IPS-NIHi7 (cell line): ENCODE data around the gene PANX1.
"Not testable (repeated sequence)": the region's sequence is repeated elsewhere in the genome, so short reads cannot be mapped to it uniquely, and the experiment has no call there.

ENCODE experiments used
- DNase-seq: peaks from one replicate; pipeline ENCODE4 v3.0.0; 2012; ENCODE audit warnings: mixed read lengths; ENCODE audit errors: extremely low spot score

PANX1 gene, protein sequence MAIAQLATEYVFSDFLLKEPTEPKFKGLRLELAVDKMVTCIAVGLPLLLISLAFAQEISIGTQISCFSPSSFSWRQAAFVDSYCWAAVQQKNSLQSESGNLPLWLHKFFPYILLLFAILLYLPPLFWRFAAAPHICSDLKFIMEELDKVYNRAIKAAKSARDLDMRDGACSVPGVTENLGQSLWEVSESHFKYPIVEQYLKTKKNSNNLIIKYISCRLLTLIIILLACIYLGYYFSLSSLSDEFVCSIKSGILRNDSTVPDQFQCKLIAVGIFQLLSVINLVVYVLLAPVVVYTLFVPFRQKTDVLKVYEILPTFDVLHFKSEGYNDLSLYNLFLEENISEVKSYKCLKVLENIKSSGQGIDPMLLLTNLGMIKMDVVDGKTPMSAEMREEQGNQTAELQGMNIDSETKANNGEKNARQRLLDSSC

DNA sequence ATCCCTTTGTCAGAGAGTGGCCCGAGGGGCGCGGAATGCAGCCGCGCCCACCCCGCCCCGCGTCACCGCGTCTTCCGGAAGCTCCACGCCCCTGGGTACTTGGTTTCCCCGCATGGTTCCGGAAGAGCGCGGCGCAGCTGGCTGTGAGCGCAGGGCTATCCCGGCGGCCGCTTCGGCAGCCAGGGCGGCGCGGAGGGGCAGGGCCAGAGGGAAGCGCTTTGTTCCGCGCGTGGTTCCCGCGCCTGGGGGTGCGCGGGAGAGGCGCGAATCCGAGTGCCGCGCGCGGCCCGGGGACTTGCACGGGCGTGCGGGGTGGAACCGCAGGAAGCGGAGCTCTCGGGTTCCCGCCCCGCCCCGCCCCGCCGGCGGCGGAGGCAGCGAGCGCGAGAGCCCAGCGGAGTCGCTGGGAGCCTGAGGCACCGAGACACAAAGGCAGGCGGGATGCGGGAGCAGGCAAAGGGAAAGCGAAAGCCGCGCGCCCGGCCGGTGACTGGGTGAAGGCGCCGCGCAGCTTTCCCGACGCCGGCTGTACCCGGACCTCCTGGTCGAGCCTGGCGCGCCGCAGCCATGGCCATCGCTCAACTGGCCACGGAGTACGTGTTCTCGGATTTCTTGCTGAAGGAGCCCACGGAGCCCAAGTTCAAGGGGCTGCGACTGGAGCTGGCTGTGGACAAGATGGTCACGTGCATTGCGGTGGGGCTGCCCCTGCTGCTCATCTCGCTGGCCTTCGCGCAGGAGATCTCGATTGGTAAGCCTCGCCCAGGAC is at the start of gene PANX1:
Gene PANX1 (plus strand): TSS at position 96 of the 766 bp plus-strand sequence. CDS start 472 bp downstream, at position 568.
- DNase-seq: peak; percentile 84

DNA sequence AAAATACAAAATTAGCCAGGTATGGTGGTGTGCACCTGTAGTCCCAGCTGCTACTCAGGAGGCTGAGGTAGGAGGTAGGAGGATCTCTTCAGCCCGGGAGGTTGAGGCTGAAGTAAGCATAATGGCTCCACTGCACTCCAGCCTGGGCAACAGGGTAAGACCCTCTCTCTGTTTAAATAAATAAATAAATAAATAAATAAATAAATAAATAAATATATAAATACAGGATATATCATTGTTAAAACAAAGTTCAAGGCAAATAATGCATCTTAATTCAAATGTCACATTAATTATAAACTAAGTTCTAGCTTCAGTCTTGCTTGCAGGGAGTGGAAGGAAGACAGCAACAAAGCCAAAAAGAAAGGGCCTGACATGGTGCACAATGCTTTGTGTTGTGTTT is 44.5 kb upstream of the PANX1 start:
- no peak for DNase-seq

DNA sequence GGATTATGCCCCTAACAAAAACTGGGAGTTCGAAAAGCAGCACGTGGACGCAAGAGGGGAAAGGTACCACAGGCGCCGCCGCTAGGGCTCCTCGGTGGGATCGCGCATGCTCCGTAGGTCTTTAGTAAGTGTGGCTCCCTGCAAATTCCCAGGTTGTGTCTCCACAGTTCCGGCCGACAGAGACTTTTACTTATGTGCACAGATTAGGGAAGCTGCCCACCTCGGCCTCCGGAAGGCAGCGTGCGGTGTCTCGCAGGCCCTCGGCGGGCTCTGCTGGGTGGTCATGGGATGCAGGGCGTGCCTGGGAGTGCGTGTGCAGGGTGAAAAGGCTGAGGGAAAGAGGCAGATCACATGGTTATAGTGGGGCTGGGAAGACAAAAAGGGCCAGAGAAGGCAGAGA is 39.7 kb upstream of the PANX1 start:
- DNase-seq: no peak

DNA sequence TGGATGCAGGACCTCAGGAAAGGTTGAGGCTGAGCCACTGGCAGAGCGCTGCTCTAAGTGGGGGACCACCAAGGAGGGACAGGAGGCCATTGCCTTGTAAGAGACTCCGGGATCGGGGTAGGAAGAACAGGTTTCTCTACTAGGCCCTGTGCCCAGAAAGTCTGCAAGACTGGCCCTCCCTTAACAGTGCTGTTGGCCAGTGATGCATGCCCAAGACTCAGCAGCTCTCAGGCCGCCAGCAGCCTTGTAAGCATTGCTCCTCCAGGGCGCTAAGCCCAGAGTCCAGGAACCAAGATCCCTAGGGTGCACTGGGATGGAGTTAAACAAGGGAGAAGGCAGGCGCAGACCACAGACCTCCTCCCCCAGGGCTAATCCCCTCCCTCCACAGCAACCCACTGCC is 39.3 kb upstream of the PANX1 start:
- no peak for DNase-seq

DNA sequence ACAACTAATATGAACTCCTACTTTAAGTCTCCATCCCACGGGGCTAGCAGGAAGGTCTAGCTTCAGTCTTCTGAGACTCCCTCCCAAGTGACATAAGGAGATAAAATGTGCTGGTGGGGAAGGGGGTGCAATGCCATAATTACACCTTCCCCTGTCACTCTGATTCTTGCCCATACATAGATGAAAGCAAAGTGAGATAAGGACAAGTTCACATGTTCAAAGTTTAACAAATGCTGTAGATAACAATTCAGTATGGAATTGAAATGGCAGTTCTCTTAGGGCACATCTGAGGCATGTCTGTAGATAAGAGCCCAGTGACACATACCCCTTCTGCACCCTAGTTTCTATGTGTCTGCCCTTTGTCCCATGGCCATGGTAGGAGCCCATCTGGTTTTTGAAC is 38.2 kb upstream of the PANX1 start:
- DNase-seq: no peak

DNA sequence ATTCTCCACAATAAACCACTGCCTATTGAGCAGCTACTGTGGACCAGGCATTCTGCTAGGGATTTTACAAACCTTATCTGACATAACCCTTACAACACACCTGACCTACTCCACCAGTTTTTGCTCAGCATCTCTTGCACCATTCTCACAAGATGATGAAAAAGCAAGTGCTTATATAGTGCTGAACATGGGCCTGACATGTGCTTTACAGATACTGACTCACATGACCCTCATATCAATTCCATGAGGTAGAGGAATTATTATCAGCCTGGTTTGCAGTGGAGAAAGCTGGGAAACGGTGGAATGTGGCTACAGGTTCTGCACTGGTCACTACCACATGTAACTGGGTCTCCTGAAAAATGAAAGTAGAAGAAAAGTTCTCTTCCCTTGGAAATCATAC is 37.5 kb upstream of the PANX1 start:
- DNase-seq: no peak

DNA sequence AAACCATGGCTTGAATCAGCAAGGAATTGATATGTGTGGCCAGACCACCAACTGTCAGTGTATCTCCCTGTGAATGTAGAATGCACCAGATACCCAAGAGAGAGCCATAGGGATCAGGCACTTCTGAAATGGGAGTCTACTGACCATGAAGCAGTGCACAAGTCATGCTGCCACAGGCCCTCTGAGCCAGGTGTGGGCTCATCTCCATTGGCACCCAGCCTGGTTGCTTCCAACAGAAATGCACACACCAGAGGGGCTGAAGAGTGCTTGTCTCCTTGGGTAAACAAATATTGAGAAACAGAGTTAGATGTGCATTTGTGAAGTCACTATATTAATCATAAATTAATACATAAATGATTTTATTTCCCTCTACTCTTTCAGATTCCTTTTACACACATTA is 28.4 kb upstream of the PANX1 start:
- no peak for DNase-seq

DNA sequence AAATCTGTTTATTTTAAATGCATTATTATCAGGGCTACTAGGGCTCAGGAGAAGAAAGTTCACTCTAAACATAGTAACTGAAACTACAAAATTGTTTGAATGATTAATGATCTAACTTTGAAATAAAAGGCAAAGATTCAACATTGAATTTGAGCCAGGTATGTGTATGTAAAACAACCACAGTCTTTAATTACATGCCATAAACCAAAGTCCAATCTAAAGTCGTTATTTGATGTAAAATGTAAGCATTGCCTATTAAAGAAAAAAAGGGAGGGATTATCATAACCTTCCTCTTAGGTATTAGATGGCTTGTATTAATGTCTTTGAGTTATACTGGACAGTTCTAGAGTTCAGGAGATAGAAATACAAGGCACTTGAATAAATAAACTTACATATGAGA is 25.2 kb upstream of the PANX1 start:
- no peak for DNase-seq

DNA sequence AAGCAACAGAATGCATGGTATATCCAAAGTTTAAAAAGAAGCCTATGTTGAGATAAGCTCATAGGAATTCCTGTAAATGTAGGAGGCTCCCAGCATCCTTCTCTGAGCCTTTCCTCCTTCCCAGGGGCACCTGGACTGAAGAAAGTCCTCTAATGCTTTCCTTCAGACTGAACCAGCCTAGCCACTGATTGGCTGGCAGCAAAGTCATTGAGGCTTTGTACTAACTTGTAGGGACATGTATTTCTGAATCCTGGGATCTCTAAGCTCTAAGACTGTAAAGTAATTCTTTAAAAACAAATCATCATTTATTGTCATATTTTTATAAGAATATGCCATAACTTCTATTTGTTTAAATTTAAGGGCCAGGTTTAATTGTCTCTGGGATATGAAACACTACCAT is 23.9 kb upstream of the PANX1 start:
- no peak for DNase-seq

DNA sequence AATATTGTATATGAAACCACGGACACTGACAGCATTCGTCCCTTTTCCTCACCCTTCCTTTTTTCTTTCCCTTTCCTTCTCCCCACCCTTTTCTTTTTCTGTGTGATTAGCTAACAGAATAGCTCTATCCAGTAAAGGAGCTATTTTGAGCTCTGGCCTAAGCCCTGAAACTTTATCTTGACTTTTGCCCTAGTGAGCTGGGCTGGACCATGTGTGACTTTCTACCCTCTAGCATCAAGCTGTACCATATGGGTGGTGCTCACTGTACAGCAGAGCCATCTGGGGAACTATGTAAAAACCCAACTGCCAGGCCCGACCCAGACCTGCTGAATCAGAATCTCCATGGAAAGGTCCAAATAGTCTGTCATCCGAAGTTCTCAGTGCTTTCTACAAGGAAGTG is 21.9 kb upstream of the PANX1 start:
- DNase-seq: no peak

DNA sequence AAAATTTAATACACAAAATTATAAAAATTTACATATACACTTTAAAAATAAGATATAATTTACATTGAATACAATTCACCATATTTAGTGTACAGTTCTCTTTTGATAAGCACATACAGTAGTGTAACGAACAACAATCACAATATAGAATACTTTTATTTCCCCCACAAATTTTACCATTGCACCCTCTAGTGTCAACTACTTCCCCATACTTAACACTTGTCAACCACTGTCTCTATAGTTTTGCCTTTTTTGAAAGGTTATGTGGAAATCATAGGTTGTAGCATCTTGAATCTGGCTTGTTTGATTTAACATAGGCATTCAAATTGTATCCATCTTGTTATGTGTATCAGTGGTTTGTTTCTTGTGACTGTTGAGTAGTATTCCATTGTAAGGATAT is 21.3 kb upstream of the PANX1 start:
- DNase-seq: no peak

DNA sequence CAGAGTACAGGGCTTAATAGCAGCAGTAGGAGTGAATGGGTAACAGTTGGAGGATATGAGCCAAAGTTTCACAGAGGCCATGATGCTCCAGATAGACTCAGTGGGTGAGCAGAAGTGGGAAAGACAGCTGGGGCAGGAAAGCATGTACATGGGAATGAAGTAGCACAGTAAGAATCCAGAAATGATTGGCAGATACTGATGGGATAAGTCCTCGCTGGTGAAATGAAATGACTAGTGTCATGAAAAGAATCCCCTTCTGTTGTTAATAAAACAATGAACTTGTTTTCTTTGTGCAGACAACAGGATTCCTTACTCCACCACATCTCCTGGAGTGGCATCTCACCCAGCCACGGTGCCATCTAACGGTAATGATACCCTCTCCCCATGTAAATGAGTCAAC is 17.4 kb upstream of the PANX1 start:
- no peak for DNase-seq

DNA sequence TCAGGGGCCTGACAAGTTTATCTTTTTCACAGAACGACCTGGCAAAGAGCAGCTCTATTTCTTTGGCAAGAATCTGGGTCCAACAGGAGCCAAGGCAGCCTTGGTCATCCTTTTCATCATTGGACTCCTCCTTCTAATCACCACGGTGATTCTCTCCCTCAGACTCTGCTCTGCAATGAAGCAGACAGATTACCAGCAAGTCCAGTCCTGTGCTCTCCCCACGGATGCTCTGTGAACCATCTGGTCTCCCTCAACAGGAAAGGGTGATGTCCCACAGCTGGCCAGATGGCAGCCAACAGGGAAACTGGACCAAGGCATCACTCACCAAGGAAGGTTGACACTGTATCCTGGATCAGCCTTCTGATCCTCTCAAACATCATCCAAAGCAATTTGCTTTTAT is 17.0 kb upstream of the PANX1 start:
- no peak for DNase-seq

DNA sequence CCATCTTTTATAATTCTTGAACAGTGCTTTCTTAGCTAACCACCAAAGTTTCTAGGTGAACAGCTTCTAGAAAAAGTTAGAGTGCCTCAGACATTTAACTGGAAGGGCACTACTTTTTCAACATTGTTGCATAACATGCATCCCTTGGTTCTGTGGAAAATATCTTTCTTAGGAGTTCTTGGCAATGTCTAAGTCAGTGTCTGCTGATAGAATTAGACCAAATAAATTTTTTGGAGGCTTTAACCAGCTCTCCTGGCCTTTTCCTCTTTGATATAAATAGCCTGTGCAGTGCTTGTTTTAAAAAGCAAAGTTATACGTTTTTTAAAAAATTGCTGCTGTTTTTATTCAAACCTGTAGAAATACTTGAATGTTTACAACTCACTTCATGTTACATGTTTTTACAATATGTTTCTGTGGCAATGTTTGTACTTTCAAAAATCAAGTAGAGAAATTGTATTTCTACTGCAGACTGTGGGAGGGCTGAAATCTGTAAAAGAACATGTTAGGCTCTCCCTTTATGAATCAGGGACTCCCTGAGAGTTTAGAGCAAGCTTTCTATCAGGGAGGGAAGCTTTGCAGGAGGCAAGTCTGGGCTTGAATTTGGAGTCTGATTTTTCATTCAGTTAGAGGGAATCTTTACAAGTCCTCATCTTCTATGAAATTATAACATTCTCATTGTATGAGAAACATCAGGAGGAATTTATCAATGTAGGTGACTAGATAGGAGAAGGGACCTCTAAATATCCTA is 16.3 kb upstream of the PANX1 start:
- no peak for DNase-seq

DNA sequence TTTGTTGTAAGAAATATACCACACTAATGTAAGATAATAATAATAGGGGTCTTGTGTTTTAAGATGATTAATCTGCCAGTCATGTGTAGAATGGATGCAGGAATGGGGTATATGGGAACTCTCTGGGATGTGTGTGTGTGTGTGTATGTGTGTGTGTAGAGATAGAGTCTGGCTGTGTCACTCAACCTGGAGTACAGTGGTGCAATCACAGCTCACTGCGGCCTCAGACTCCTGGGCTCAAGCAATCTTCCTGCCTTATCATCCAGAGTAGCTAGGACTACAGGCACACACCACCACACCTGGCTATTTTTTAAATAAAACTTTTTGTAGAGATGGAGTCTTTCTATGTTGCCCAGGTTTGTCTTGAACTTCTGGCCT is 11.5 kb upstream of the PANX1 start:
- DNase-seq: no peak

DNA sequence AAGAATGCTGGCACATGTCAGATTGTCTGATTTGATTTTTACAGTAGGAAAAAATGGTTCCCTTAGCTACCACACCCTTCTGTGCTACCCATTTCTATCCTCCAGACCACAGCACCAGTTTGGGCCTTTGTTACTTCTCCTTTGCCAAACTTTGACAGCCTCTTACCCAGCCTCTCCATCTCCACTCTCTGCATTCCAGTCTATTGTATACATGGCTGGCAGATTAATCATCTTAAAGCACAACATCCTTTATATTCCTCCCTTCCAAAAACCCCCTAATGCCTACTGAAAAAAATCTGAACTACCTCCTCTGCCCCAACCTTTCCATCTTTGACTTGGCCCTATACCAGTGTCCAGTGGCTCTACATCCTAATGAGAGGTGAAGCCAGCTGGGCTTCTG is 10.8 kb upstream of the PANX1 start:
- no peak for DNase-seq

DNA sequence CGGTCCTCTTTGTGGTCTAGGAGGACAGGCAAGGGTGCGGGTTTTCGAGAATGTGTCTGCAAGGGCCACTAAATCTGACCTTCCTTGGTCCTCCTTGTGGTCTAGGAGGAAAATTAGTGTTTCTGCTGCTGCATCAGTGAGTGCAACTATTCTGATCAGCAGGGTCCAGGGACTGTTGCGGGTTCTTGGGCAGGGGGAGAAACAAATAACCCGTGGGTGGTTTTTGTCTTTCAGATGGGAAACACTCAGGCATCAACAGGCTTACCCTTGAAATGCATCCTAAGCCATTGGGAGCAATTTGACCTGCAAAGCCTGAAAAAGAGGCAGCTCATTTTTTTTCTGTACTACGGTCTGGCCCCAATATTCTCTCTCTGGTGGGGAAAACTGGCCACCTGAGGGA is 9.0 kb upstream of the PANX1 start:
- not testable (repeated sequence) for DNase-seq

DNA sequence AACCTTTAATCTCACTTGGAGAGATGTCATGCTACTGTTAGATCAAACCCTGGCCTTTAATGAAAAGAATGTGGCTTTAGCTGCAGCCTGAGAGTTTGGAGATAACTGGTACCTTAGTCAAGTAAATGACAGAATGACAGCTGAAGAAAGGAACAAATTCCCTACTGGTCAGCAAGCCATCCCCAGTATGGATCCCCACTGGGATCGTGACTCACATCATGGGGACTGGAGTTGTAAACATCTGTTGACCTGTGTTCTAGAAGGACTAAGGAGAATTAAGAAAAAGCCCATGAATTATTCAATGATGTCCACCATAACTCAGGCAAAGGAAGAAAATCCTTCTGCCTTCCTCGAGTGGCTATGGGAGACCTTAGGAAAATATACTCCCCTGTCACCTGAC is 8.1 kb upstream of the PANX1 start:
- not testable (repeated sequence) for DNase-seq

DNA sequence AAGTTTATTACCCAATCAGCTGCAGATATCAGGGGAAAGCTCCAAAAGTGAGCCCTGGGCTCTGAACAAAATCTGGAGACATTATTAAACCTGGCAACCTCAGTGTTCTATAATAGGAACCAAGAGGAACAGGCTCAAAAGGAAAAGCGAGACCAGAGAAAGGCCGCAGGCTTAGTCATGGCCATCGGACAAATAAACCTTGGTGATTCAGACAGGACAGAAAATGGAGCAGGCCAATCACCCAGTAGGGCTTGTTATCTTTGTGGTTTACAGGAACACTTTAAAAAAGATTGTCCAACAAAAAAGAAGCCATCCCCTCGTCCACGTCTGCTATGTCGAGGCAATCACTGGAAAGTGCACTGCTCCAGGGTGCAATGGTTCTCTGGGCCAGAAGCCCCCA is 7.7 kb upstream of the PANX1 start:
- DNase-seq: no peak

DNA sequence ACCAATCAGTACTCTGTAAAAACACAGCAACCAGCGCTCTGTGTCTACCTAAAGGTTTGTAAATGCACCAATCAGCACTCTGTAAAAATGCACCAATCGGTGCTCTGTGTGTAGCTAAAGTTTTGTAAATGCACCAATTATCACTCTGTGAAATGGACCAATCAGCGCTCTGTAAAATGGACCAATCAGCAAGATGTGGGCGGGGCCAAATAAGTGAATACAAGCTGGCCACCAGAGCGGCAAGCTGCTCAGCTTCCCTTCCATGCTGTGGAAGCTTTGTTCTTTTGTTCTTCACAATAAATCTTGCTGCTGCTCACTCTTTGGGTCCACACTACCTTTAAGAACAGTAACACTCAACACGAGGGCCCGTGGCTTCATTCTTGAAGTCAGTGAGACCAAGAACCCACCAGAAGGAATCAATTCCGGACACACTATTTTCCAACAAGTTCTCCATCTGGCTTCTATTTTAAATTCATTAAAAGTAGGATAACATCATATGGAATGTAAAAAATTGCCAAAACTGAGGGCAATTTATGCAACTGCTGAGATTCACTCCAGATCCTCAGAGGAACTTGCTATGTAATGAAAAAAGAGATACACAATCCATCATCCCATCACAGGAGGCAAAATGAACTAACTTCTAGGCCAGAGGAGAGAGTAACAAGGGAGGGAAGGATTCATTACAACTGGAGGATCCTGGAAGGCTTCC is 3.1 kb upstream of the PANX1 start:
- DNase-seq: no peak

DNA sequence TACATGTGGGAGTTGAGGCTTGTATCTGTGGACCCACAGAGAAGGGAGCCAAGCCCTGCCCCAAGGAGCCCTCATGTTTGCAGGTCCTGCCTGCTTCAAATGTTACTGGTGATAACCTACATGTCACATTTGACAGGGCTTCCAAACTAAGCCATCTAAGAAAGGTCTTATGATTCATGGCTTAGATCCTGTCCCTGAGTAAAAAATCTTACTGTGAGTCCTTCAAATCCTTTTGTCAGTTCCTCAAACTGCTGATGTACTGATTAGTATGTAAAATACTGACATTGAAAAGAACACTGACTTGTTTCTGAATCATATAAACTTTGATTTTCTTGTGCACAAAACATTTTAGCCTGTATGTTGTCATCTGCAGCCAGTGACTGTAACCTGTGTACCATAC is 1.0 kb upstream of the PANX1 start:
- DNase-seq: no peak

DNA sequence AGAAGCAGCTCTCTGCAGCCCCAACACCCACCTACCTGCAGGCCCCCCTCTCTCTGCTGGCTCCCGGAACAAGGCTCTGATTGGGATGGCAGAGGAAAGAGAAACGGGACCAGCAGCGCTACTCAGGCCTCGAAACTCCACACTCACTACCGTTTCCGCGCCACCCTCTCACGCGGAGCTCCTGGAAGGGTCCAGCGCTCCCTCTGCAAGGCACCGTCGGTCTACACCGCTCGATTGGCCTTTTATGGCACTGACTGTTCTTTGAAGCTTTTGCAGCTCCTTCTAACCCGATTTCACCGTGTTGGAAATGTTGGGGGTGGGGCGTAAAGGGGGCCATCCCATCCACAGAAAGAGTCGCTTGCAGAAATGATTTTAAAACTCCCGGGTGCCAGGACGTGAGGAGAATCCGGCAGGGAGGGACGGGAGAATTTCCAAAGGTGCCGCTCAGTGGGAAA is 323 bp upstream of the PANX1 start:
- DNase-seq: peak; percentile 61
